ENCODE measurements around the gene DHRS7C. TPM values are rescaled to one million over a fixed set of nuclear protein-coding genes. Genes with fewer than 3 reads are reported as not detected.

Gene DHRS7C
- total and polyA plus RNA-seq, 11 donors, result 1.8 to 71.2 (median 23.4) TPM

- ATAC-seq (no peak), DNase-seq (no peak)
- no peaks in the 10 kb centered on the region for H3K36me3 ChIP-seq
- peaks cover 0 to 4% (median 0%) of the 10 kb centered on the region in 12 donors for H3K4me1 ChIP-seq
- no peak for TF ChIP-seq POLR2A (IDR thresholded peaks at IDR 0.05)
- TF ChIP-seq, protein P1, sequence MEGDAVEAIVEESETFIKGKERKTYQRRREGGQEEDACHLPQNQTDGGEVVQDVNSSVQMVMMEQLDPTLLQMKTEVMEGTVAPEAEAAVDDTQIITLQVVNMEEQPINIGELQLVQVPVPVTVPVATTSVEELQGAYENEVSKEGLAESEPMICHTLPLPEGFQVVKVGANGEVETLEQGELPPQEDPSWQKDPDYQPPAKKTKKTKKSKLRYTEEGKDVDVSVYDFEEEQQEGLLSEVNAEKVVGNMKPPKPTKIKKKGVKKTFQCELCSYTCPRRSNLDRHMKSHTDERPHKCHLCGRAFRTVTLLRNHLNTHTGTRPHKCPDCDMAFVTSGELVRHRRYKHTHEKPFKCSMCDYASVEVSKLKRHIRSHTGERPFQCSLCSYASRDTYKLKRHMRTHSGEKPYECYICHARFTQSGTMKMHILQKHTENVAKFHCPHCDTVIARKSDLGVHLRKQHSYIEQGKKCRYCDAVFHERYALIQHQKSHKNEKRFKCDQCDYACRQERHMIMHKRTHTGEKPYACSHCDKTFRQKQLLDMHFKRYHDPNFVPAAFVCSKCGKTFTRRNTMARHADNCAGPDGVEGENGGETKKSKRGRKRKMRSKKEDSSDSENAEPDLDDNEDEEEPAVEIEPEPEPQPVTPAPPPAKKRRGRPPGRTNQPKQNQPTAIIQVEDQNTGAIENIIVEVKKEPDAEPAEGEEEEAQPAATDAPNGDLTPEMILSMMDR (IDR thresholded peaks at IDR 0.05), result peak; percentile 45 to 68 (median 63)
- H3K4me3 ChIP-seq, result no peak overlapping the region
- intact Hi-C loops (cut with DNase I), result loop anchor here in 4 of 10 donors (2.0 to 5.0 kb wide), 2 partner anchors 40 to 41 kb away; no protein-coding TSS in a partner anchor
- H3K27ac ChIP-seq, result no peak overlapping the region
- WGBS, 4 donors, result 37 to 44% (median 42%) methylated on average over 5 of the region's 5 CpGs
- H3K27me3 ChIP-seq, result peaks cover 0 to 37% (median 3%) of the 10 kb centered on the region in 9 donors
- H3K9me3 ChIP-seq, result no peaks in the 10 kb centered on the region
Measured at GRCh38 chr17:9768381-9768934, 22.9 kb downstream of the DHRS7C start.

GRCh38 chr17:9767432-9767991, 23.9 kb downstream of the DHRS7C start:
- 69 to 85% (median 80%) methylated on average over 5 to 7 of the region's 7 CpGs for WGBS, 4 donors
- Histone ChIP-seq H3K27me3 (peaks cover 0 to 37% (median under 1%) of the 10 kb centered on the region in 9 donors), H3K36me3 (no peaks in the 10 kb centered on the region), H3K4me3 (no peak overlapping the region), H3K9me3 (no peaks in the 10 kb centered on the region), H3K27ac (no peak overlapping the region), H3K4me1 (peaks cover 0 to 4% (median 0%) of the 10 kb centered on the region in 12 donors)
- intact Hi-C loops (cut with DNase I), result loop anchor here in 3 of 10 donors (5.0 kb wide), 1 partner anchor 40 kb away; no protein-coding TSS in a partner anchor
- DNase-seq (no peak), ATAC-seq (no peak)
- no peak for TF ChIP-seq POLR2A (IDR thresholded peaks at IDR 0.05)
- TF ChIP-seq, protein P1 (IDR thresholded peaks at IDR 0.05), result no peak

DNA sequence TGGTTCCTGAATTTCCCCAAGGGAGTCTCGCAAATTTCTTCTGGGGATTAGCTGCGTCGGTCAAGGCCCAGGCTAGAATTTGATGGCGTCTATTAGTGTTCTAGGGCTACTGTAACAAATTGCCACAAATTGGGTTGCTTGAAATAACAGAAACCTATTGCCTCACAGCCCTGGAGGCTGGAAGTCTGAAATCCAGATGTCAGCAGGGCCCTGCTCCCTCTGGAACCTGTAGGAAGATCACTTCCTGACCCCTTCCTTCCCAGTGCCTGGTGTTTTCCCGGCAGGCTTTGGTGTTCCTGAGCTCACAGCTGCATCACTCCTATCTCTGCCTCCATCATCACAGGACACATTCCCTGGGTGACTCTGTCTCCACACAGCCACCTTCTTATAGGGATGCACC, 24.4 kb downstream of the DHRS7C start:
- intact Hi-C loops (cut with DNase I), result loop anchor here in 3 of 10 donors (5.0 kb wide), 1 partner anchor 40 kb away; no protein-coding TSS in a partner anchor
- 28 to 50% (median 47%) methylated on average over 5 of the region's 5 CpGs for WGBS, 4 donors
- TF ChIP-seq POLR2A (IDR thresholded peaks at IDR 0.05), result no peak
- TF ChIP-seq, protein P1 (IDR thresholded peaks at IDR 0.05), result no peak
- Histone ChIP-seq H3K4me3 (no peak overlapping the region), H3K27ac (peak overlapping the region in 2 of 12 donors; percentile 23 to 29), H3K4me1 (peaks cover 0 to 4% (median 0%) of the 10 kb centered on the region in 12 donors), H3K27me3 (peaks cover 0 to 37% (median 0%) of the 10 kb centered on the region in 9 donors), H3K9me3 (no peaks in the 10 kb centered on the region), H3K36me3 (no peaks in the 10 kb centered on the region)
- peak in 2 of 4 donors; percentile 23 to 67 for ATAC-seq
- DNase-seq, result peak in 3 of 5 donors; percentile 17 to 47 (median 41)

GRCh38 chr17:9765322-9765721, 26.1 kb downstream of the DHRS7C start:
- WGBS, 4 donors, result 70 to 94% (median 87%) methylated on average over 1 of the region's 1 CpG
- Histone ChIP-seq H3K9me3 (no peaks in the 10 kb centered on the region), H3K36me3 (no peaks in the 10 kb centered on the region), H3K27me3 (peaks cover 0 to 26% (median 0%) of the 10 kb centered on the region in 9 donors), H3K4me3 (no peak overlapping the region), H3K27ac (no peak overlapping the region), H3K4me1 (peaks cover 0 to 4% (median 0%) of the 10 kb centered on the region in 12 donors)
- TF ChIP-seq, protein P1 (IDR thresholded peaks at IDR 0.05), result no peak
- TF ChIP-seq POLR2A (IDR thresholded peaks at IDR 0.05), result no peak
- intact Hi-C loops (cut with DNase I), result loop anchor here in 3 of 10 donors (5.0 kb wide), 1 partner anchor 38 kb away; no protein-coding TSS in a partner anchor
- ATAC-seq (peak in 3 of 4 donors; percentile 58 to 70 (median 65)), DNase-seq (no peak)

Data from heart left ventricle (tissue), 16 donors.